ENCODE results near the gene RSPH4A. TPM values are rescaled to one million over a fixed set of nuclear protein-coding genes. Genes with fewer than 3 reads are reported as not detected.

Gene RSPH4A
- total RNA-seq, 1 donor from 2014 or later, result 0.29 TPM

Other genes starting within 250 kb of the RSPH4A start
- 2.6 and 4.0 TPM in 2 replicates for gene DSE, start 245.5 kb upstream of the RSPH4A start, total RNA-seq
- 86.6 and 89.1 TPM in 2 replicates for gene CALHM6, start 155.1 kb upstream of the RSPH4A start, total RNA-seq
- gene CALHM5, start 104.8 kb upstream of the RSPH4A start, total RNA-seq, result not detected in 2 replicates
- not detected in 2 replicates for gene TRAPPC3L, start 70.8 kb upstream of the RSPH4A start, total RNA-seq
- not detected in 2 replicates for gene CALHM4, start 62.7 kb upstream of the RSPH4A start, total RNA-seq
- 35.9 and 40.8 TPM in 2 replicates for gene RWDD1, start 45.0 kb upstream of the RSPH4A start, total RNA-seq
- 15.7 and 18.8 TPM in 2 replicates for gene ZUP1, start 52.3 kb downstream of the RSPH4A start, total RNA-seq
- 9.2 and 9.8 TPM in 2 replicates for gene KPNA5, start 64.7 kb downstream of the RSPH4A start, total RNA-seq
- gene FAM162B, start 149.2 kb downstream of the RSPH4A start, total RNA-seq, result not detected in 2 replicates
- not detected in 2 replicates for gene GPRC6A, start 212.6 kb downstream of the RSPH4A start, total RNA-seq

Measured in T-helper 1 cell treated with Interleukin-12 subunit alpha and Interleukin-12 subunit beta and Interleukin-4 antibody, amounts not matched to agents 30 ng/mL and 1 ng/mL, for 36 hours (primary cell).